Ishikawa (cell line): Measurements from ENCODE around the gene PTPN23.

ENCODE experiments used
- CEBPB ChIP-seq: IDR thresholded peaks from 2 replicates; pipeline ENCODE4 v1.6.1; 2012
- CREB1 ChIP-seq: IDR thresholded peaks from 2 replicates; pipeline ENCODE4 v1.6.1; 2012; ENCODE audit warnings: low read depth
- EGR1 ChIP-seq: IDR thresholded peaks from 2 replicates; pipeline ENCODE4 v1.6.1; 2012
- EP300 ChIP-seq: IDR thresholded peaks from 2 replicates; pipeline ENCODE4 v1.6.1; 2012; ENCODE audit warnings: borderline replicate concordance
- FOXM1 ChIP-seq: IDR thresholded peaks from 2 replicates; pipeline ENCODE4 v1.6.1; 2012; ENCODE audit warnings: low read depth, borderline replicate concordance
- NFIC ChIP-seq: IDR thresholded peaks from 2 replicates; pipeline ENCODE4 v1.6.1; 2012
- RAD21 ChIP-seq: IDR thresholded peaks from 2 replicates; pipeline ENCODE4 v1.6.1; 2012; ENCODE audit warnings: low read depth
- TAF1 ChIP-seq: IDR thresholded peaks from 2 replicates; pipeline ENCODE4 v1.6.1; 2012; ENCODE audit warnings: low read depth, mild to moderate bottlenecking
- TCF12 ChIP-seq: IDR thresholded peaks from 2 replicates; pipeline ENCODE4 v1.6.1; 2012; ENCODE audit warnings: low read depth
- TEAD4 ChIP-seq: IDR thresholded peaks from 2 replicates; pipeline ENCODE4 v1.6.1; 2012
- YY1 ChIP-seq: IDR thresholded peaks from 2 replicates; pipeline ENCODE4 v1.6.1; 2012; ENCODE audit warnings: low read depth
- ZBTB7A ChIP-seq: IDR thresholded peaks from 2 replicates; pipeline ENCODE4 v1.6.1; 2012; ENCODE audit warnings: low read depth
- TF ChIP-seq, protein P1 (sequence below): IDR thresholded peaks from 2 replicates; pipeline ENCODE4 v1.6.1; 2012; ENCODE audit warnings: low read depth, mild to moderate bottlenecking
- TF ChIP-seq, protein P2 (sequence below): IDR thresholded peaks from 2 replicates; pipeline ENCODE4 v1.6.1; 2012
- TF ChIP-seq, protein P3 (sequence below): IDR thresholded peaks from 2 replicates; pipeline ENCODE4 v1.6.1; 2012

PTPN23 gene, protein sequence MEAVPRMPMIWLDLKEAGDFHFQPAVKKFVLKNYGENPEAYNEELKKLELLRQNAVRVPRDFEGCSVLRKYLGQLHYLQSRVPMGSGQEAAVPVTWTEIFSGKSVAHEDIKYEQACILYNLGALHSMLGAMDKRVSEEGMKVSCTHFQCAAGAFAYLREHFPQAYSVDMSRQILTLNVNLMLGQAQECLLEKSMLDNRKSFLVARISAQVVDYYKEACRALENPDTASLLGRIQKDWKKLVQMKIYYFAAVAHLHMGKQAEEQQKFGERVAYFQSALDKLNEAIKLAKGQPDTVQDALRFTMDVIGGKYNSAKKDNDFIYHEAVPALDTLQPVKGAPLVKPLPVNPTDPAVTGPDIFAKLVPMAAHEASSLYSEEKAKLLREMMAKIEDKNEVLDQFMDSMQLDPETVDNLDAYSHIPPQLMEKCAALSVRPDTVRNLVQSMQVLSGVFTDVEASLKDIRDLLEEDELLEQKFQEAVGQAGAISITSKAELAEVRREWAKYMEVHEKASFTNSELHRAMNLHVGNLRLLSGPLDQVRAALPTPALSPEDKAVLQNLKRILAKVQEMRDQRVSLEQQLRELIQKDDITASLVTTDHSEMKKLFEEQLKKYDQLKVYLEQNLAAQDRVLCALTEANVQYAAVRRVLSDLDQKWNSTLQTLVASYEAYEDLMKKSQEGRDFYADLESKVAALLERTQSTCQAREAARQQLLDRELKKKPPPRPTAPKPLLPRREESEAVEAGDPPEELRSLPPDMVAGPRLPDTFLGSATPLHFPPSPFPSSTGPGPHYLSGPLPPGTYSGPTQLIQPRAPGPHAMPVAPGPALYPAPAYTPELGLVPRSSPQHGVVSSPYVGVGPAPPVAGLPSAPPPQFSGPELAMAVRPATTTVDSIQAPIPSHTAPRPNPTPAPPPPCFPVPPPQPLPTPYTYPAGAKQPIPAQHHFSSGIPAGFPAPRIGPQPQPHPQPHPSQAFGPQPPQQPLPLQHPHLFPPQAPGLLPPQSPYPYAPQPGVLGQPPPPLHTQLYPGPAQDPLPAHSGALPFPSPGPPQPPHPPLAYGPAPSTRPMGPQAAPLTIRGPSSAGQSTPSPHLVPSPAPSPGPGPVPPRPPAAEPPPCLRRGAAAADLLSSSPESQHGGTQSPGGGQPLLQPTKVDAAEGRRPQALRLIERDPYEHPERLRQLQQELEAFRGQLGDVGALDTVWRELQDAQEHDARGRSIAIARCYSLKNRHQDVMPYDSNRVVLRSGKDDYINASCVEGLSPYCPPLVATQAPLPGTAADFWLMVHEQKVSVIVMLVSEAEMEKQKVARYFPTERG (N-terminal part only)

DNA sequence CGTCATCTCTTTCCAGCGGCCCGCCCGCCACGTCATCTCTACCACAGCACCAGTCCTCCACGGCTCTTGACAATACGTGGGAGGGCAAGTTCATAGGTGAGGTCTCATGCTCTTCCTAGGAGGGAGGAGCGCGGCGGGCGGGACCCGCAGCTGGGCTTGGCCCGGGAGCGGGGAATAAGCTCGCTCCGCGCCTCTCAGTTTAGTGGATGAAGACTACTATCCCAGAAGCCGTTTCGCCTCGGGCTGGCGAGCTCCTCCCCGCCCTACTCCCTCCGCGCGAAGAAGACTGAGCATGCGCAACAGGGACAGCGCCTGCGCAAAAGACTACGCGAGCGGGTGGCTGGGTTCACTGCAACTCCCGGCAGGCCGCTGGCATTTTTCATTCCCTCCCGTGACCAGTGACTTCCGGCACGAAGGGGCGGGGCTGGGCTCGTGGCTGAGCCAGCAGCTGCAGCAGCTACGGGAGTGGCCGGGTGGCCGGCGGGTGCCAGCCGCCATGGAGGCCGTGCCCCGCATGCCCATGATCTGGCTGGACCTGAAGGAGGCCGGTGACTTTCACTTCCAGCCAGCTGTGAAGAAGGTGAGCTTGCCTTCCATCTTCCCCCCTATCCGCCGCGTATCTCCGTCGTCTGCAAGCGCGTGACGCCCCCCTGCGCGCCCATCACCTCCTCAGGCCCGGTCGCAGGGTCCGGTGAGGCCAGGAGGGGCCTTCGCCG, at the start of gene PTPN23:
Gene PTPN23 (plus strand): TSS at position 421 of the 716 bp plus-strand sequence. CDS start 76 bp downstream, at position 497.
- TF ChIP-seq, protein P1, sequence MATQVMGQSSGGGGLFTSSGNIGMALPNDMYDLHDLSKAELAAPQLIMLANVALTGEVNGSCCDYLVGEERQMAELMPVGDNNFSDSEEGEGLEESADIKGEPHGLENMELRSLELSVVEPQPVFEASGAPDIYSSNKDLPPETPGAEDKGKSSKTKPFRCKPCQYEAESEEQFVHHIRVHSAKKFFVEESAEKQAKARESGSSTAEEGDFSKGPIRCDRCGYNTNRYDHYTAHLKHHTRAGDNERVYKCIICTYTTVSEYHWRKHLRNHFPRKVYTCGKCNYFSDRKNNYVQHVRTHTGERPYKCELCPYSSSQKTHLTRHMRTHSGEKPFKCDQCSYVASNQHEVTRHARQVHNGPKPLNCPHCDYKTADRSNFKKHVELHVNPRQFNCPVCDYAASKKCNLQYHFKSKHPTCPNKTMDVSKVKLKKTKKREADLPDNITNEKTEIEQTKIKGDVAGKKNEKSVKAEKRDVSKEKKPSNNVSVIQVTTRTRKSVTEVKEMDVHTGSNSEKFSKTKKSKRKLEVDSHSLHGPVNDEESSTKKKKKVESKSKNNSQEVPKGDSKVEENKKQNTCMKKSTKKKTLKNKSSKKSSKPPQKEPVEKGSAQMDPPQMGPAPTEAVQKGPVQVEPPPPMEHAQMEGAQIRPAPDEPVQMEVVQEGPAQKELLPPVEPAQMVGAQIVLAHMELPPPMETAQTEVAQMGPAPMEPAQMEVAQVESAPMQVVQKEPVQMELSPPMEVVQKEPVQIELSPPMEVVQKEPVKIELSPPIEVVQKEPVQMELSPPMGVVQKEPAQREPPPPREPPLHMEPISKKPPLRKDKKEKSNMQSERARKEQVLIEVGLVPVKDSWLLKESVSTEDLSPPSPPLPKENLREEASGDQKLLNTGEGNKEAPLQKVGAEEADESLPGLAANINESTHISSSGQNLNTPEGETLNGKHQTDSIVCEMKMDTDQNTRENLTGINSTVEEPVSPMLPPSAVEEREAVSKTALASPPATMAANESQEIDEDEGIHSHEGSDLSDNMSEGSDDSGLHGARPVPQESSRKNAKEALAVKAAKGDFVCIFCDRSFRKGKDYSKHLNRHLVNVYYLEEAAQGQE, result no peak
- peak; percentile 43; the same call in 1 of the 2 replicates for TF ChIP-seq EGR1
- TF ChIP-seq, protein P2, sequence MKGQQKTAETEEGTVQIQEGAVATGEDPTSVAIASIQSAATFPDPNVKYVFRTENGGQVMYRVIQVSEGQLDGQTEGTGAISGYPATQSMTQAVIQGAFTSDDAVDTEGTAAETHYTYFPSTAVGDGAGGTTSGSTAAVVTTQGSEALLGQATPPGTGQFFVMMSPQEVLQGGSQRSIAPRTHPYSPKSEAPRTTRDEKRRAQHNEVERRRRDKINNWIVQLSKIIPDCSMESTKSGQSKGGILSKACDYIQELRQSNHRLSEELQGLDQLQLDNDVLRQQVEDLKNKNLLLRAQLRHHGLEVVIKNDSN, result peak; percentile 95
- peak; percentile 79 for TF ChIP-seq TAF1
- peak; percentile 77; the same call in 1 of the 2 replicates for TF ChIP-seq FOXM1
- TF ChIP-seq YY1, result peak; percentile 83
- peak; percentile 78 for TF ChIP-seq CREB1
- TF ChIP-seq NFIC, result 0 out of 2 replicates have a peak, but pooled peaks have one; percentile 8
- peak; percentile 65 for TF ChIP-seq TEAD4
- TF ChIP-seq ZBTB7A, result no peak; the same call in 1 of the 2 replicates
- no peak for TF ChIP-seq RAD21
- TF ChIP-seq EP300, result no peak
- TF ChIP-seq, protein P3, sequence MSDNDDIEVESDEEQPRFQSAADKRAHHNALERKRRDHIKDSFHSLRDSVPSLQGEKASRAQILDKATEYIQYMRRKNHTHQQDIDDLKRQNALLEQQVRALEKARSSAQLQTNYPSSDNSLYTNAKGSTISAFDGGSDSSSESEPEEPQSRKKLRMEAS, result peak; percentile 87
- no peak for TF ChIP-seq CEBPB
- peak; percentile 52 for TF ChIP-seq TCF12

DNA sequence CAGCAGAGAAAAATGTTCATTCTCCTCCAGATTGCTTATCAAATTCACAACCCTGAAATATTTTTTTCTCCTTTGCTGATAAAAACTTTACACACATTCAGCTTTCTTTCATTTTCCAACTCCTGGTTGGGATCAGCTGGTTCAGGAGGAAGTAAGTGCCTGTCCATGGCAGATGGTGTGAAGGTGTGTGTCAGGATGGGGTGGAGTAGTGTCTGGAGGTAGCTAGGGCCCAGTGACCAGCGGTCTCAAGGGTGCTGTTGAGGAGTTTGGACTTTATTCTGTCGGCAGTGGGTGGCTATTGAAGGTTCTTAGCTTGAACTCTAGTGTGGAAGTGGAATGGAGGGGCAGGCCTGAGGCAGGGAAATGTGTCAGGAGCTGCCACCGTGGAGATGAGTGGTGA, 46.9 kb upstream of the PTPN23 start:
- TF ChIP-seq, protein P3, result no peak

DNA sequence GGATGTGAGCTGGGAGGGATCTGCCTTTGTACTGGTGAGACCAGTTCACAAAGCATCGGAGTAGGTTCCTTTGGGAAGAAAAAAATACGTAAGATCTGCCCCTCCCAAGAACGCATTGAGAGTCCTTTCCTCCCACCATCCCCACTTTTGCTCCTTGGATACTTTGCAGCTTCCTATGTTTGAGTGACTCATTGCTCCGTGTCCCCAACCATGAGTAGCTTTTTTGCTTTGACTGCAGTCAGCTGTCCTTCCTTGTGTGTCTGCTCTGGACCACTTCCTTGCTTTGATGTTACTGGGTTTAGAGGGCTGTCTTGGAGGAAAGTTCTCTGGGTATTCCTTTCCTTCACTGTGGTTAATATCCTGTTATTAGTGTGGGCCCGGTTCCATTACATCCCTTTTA, 43.2 kb upstream of the PTPN23 start:
- TF ChIP-seq TAF1, result no peak
- TF ChIP-seq, protein P3, result no peak
- TF ChIP-seq, protein P1, result no peak
- no peak for TF ChIP-seq CEBPB
- TF ChIP-seq FOXM1, result no peak
- TF ChIP-seq EGR1, result no peak
- no peak for TF ChIP-seq NFIC
- TF ChIP-seq TCF12, result no peak
- TF ChIP-seq ZBTB7A, result no peak
- TF ChIP-seq EP300, result no peak
- no peak for TF ChIP-seq CREB1
- no peak for TF ChIP-seq RAD21
- TF ChIP-seq, protein P2, result no peak
- TF ChIP-seq TEAD4, result no peak
- TF ChIP-seq YY1, result no peak

DNA sequence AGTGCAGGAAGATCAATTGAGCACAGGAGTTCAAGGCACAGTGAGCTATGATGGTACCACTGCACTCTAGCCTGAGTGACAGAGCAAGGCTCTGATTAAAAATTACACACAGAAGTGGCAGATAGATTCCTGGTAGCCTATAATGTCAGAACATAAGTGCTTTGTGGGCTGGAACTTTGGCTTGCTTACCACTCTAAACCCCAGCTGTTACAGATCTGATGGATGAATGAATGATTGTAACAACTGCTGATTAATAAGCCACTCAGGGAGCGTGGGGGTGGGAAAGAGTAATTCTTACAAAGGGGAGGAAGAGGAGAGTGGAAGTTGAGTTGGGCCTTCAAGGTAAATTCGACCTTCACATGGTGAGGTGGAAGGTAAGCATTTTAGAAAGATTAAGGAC, 40.9 kb upstream of the PTPN23 start:
- TF ChIP-seq EGR1, result no peak
- TF ChIP-seq FOXM1, result no peak
- TF ChIP-seq, protein P1, result no peak
- no peak for TF ChIP-seq YY1
- TF ChIP-seq ZBTB7A, result no peak
- no peak for TF ChIP-seq TCF12
- TF ChIP-seq NFIC, result no peak
- TF ChIP-seq TAF1, result no peak
- no peak for TF ChIP-seq RAD21
